DOHH2 (cell line): ENCODE measurements around the gene TRIM38.

ENCODE experiments used
- CTCF ChIP-seq: fragments of 200-600 bp; sonication (generic); IDR thresholded peaks from one replicate; pipeline ENCODE4 v1.5.1; 2014; ENCODE audit warnings: antibody characterized with exemption, mild to moderate bottlenecking, low read depth, low read length; ENCODE audit not compliant: poor library complexity, severe bottlenecking
- EZH2phosphoT487 ChIP-seq: fragments of 200-600 bp; sonication (generic); IDR thresholded peaks from 2 replicates; pipeline ENCODE4 v1.6.1; 2017; ENCODE audit warnings: borderline replicate concordance, mild to moderate bottlenecking, antibody characterized with exemption, low read length, moderate library complexity, mixed read lengths

GRCh38 chr6:25922301-25922700, 40.3 kb upstream of the TRIM38 start:
- TF ChIP-seq CTCF (no peak), EZH2phosphoT487 (no peak)
